Loucy (cell line): ENCODE results near the gene HMMR.

Experiments used
- H2AFZ ChIP-seq: fragments of 200-600 bp; sonication (generic); 2 replicates; pipeline ENCODE4 v1.6.0; 2016; ENCODE audit warnings: antibody characterized with exemption, mild to moderate bottlenecking, low read length, moderate library complexity
- H3F3A ChIP-seq: fragments of 200-600 bp; 2 replicates; pipeline ENCODE4 v1.6.0; 2016; ENCODE audit warnings: antibody characterized with exemption, low read depth, mild to moderate bottlenecking
- H3K27me3 ChIP-seq: fragments of 200-600 bp; sonication (generic); 2 replicates; pipeline ENCODE4 v1.6.1; 2014; ENCODE audit warnings: low read length, mild to moderate bottlenecking; ENCODE audit not compliant: insufficient read depth, poor library complexity, severe bottlenecking
- H3K36me3 ChIP-seq: fragments of 200-600 bp; sonication (generic); 2 replicates; pipeline ENCODE4 v1.6.1; 2016; ENCODE audit warnings: low read length; ENCODE audit not compliant: insufficient read depth
- H3K4me1 ChIP-seq: fragments of 200-600 bp; sonication (generic); 2 replicates; pipeline ENCODE4 v1.5.1; 2014; ENCODE audit warnings: low read length, mild to moderate bottlenecking; ENCODE audit not compliant: insufficient read depth, poor library complexity, severe bottlenecking
- H3K4me2 ChIP-seq: fragments of 200-600 bp; sonication (generic); 2 replicates; pipeline ENCODE4 v1.6.0; 2014; ENCODE audit warnings: antibody characterized with exemption, low read length, low read depth, mild to moderate bottlenecking; ENCODE audit not compliant: poor library complexity, severe bottlenecking
- H3K4me3 ChIP-seq: fragments of 200-600 bp; sonication (generic); 2 replicates; pipeline ENCODE4 v1.5.1; 2014; ENCODE audit warnings: low read length, mild to moderate bottlenecking, mixed read lengths; ENCODE audit not compliant: poor library complexity, severe bottlenecking
- H3K79me2 ChIP-seq: fragments of 200-600 bp; sonication (generic); 2 replicates; pipeline ENCODE4 v1.6.1; 2014; ENCODE audit warnings: low read length; ENCODE audit not compliant: insufficient read depth
- H3K9ac ChIP-seq: fragments of 200-600 bp; sonication (generic); 2 replicates; pipeline ENCODE4 v1.6.0; 2014; ENCODE audit warnings: mild to moderate bottlenecking, low read depth, low read length, moderate library complexity; ENCODE audit not compliant: poor library complexity, severe bottlenecking
- H3K9me2 ChIP-seq: fragments of 200-600 bp; sonication (generic); replicated peaks from 2 replicates; pipeline ENCODE4 v1.6.1; 2016; ENCODE audit warnings: low read depth, low read length, mixed read lengths
- H3K9me3 ChIP-seq: fragments of 200-600 bp; sonication (generic); 2 replicates; pipeline ENCODE4 v1.6.1; 2014; ENCODE audit warnings: mild to moderate bottlenecking, antibody characterized with exemption, low read length, low read depth; ENCODE audit not compliant: insufficient read depth
- H4K20me1 ChIP-seq: fragments of 200-600 bp; sonication (generic); 2 replicates; pipeline ENCODE4 v1.6.0; 2014; ENCODE audit warnings: antibody characterized with exemption, low read length, mild to moderate bottlenecking; ENCODE audit not compliant: insufficient read depth, poor library complexity, severe bottlenecking
- CTCF ChIP-seq: fragments of 200-600 bp; sonication (generic); conservative IDR thresholded peaks from 2 replicates; pipeline ENCODE4 v1.5.1; 2014; ENCODE audit warnings: mild to moderate bottlenecking, antibody characterized with exemption, low read length
- EZH2phosphoT487 ChIP-seq: fragments of 200-600 bp; IDR thresholded peaks from 2 replicates; pipeline ENCODE4 v1.6.1; 2018; ENCODE audit warnings: antibody characterized with exemption, mild to moderate bottlenecking, moderate library complexity, borderline replicate concordance

HMMR gene

GRCh38 chr5:163540696-163541095 lies 80.3 kb downstream of the HMMR start:
- no peaks in the 10 kb centered on the region for H3K79me2 ChIP-seq
- no peak overlapping the region for H3K4me2 ChIP-seq
- H3K27me3 ChIP-seq, result no peaks in the 10 kb centered on the region
- H3K36me3 ChIP-seq, result no peaks in the 10 kb centered on the region
- no peaks in the 10 kb centered on the region for H3K4me1 ChIP-seq
- TF ChIP-seq CTCF, result no peak
- no peak for TF ChIP-seq EZH2phosphoT487
- no peak overlapping the region for H3K4me3 ChIP-seq
- H3F3A ChIP-seq, result no peaks in the 10 kb centered on the region
- H3K9me3 ChIP-seq, result no peaks in the 10 kb centered on the region
- no peaks in the 10 kb centered on the region for H3K9me2 ChIP-seq
- H4K20me1 ChIP-seq, result no peaks in the 10 kb centered on the region
- H2AFZ ChIP-seq, result no peak overlapping the region
- H3K9ac ChIP-seq, result no peak overlapping the region
